GM12878 (cell line): ENCODE measurements around the gene CCL4. TPM values are rescaled to one million over a fixed set of nuclear protein-coding genes. Genes with fewer than 3 reads are reported as not detected.
"Not testable (repeated sequence)": the region's sequence is repeated elsewhere in the genome, so short reads cannot be mapped to it uniquely, and the experiment has no call there.

ENCODE experiments used
- ATAC-seq: fragments of 200-7000 bp; cut with Tn5 transposase; 3 replicates; pipeline ENCODE4 v1.9.1; 2020; ENCODE audit warnings: mild to moderate bottlenecking, moderate library complexity
- BruUV-seq: library from RNA; stranded (reverse); fragments of 400-500 nt; replicated peaks from 2 replicates; lab custom pipeline; 2021; lab: Mats Ljungman, UMichigan
- CTCF ChIA-PET: fragments of 300-600 bp; sonication (Branson Sonifier 250); formaldehyde crosslinking; extraction: SDS; loops from one replicate; lab custom pipeline; 2021; ENCODE audit warnings: inconsistent platforms; lab: Yijun Ruan, JAX
- POLR2A ChIA-PET: fragments of 350-600 bp; formaldehyde crosslinking; extraction: SDS; loops from one replicate; lab custom pipeline; 2021; ENCODE audit warnings: inconsistent platforms; lab: Charles Lee
- RAD21 ChIA-PET: fragments of 300-600 bp; sonication (Branson Sonifier 250); formaldehyde crosslinking; loops from one replicate; lab custom pipeline; 2023; ENCODE audit warnings: antibody characterized with exemption; ENCODE audit not compliant: unreplicated experiment; lab: Charles Lee
- SMC1A ChIA-PET: fragments of 300-600 bp; sonication (Branson Sonifier 250); formaldehyde crosslinking; loops from one replicate; lab custom pipeline; 2023; ENCODE audit not compliant: unreplicated experiment, uncharacterized antibody; lab: Charles Lee
- DNase-seq: peaks from one replicate; pipeline ENCODE4 v3.0.0-alpha.2; 2011; ENCODE audit warnings: low read depth, low spot score
- FAIRE-seq: peaks from 3 replicates; lab custom pipeline; 2011; peaks lifted over from hg19 to GRCh38; lab: Jason Lieb, UNC
- H2AFZ ChIP-seq: 2 replicates; pipeline ENCODE4 v1.6.0; 2011; ENCODE audit warnings: low read depth, low read length, control low read depth; ENCODE audit not compliant: control insufficient read depth
- H3K27ac ChIP-seq: 2 replicates; pipeline ENCODE4 v1.5.1; 2011; ENCODE audit warnings: control low read depth; ENCODE audit not compliant: control insufficient read depth, insufficient read depth
- H3K27me3 ChIP-seq, 2 experiments: replicated peaks in 1 of 2; 2 replicates each; pipeline versions ENCODE4 v1.6.0 to v1.6.1; 2011; ENCODE audit warnings: low read length in 1 of 2; ENCODE audit not compliant: control insufficient read depth in 2 of 2, insufficient read depth in 2 of 2
- H3K36me3 ChIP-seq, 2 experiments: 2 replicates each; pipeline ENCODE4 v1.5.1; 2011; ENCODE audit warnings: low read length in 1 of 2; ENCODE audit not compliant: control insufficient read depth in 2 of 2, insufficient read depth in 2 of 2
- H3K4me1 ChIP-seq: 2 replicates; pipeline ENCODE4 v1.6.1; 2011; ENCODE audit warnings: mild to moderate bottlenecking, low read length, moderate library complexity, mixed read lengths; ENCODE audit not compliant: control insufficient read depth, insufficient read depth
- H3K4me2 ChIP-seq: 2 replicates; pipeline ENCODE4 v1.6.0; 2011; ENCODE audit warnings: control low read depth; ENCODE audit not compliant: control insufficient read depth, insufficient read depth
- H3K4me3 ChIP-seq: fragments of 200-600 bp; sonication (generic); 2 replicates; pipeline ENCODE4 v1.5.1; 2016
- H3K79me2 ChIP-seq: 2 replicates; pipeline ENCODE4 v1.6.0; 2011; ENCODE audit warnings: low read length; ENCODE audit not compliant: control insufficient read depth, insufficient read depth
- H3K9ac ChIP-seq: 2 replicates; pipeline ENCODE4 v1.8.0; 2011; ENCODE audit warnings: low read length, control low read depth, mixed read lengths; ENCODE audit not compliant: control insufficient read depth, insufficient read depth
- H3K9me3 ChIP-seq: replicated peaks from 3 replicates; pipeline ENCODE4 v1.5.1; 2011; ENCODE audit warnings: mild to moderate bottlenecking, low read length; ENCODE audit not compliant: control insufficient read depth, insufficient read depth
- H4K20me1 ChIP-seq: 2 replicates; pipeline ENCODE4 v1.6.0; 2011; ENCODE audit not compliant: control insufficient read depth, insufficient read depth
- SUPT20H ChIP-seq: IDR thresholded peaks from 2 replicates; pipeline ENCODE4 v1.6.1; 2011; ENCODE audit warnings: low read depth, mild to moderate bottlenecking, low read length, moderate library complexity, borderline replicate concordance; ENCODE audit not compliant: control insufficient read depth
- WGBS: methylation state at CpG from one replicate; pipeline ENCODE4 v1.1.6; 2016; ENCODE audit warnings: low lambda C conversion rate; ENCODE audit not compliant: insufficient replicate concordance, insufficient coverage; ENCODE audit errors: missing lambda C conversion rate; 5-methylcytosine and 5-hydroxymethylcytosine counted together
- in situ Hi-C: fragments of 300-500 bp; cut with MboI; formaldehyde crosslinking; loops from 9 replicates; pipeline ENCODE4 v1.14.3; 2018; ENCODE audit warnings: mixed read lengths
- intact Hi-C: fragments of 100-400 bp; cut with micrococcal nuclease; formaldehyde crosslinking; loops from one replicate; pipeline ENCODE4 v1.14.2; 2022; ENCODE audit not compliant: unreplicated experiment
- polyA plus RNA-seq, 11 experiments: library from polyadenylated mRNA; depleted of rRNA in 4 of 11; unstranded in 6 of 11; stranded (reverse) in 5 of 11; fragments of >200 nt; fragmentation: Nextera tagmentation in 4 of 11; fragmentation: Illumina TruSeq in 1 of 11; extraction: Ambion mirVana in 4 of 11; extraction: Trizol in 1 of 11; gene quantifications; 1 replicate in 1 of 11; 2 replicates in 10 of 11; pipeline versions ENCODE4 v1.2.1 to v1.2.3, GENCODE V29; 2011 to 2016; ENCODE audit warnings: inconsistent platforms in 2 of 11, missing spikeins in 2 of 11, low read depth in 1 of 11
- total RNA-seq, 4 experiments: library from RNA; depleted of rRNA in 3 of 4; stranded (reverse); fragments of >200 nt in 3 of 4; fragmentation: Illumina TruSeq in 1 of 4; extraction: Trizol in 1 of 4; gene quantifications; 2 replicates each; pipeline versions ENCODE4 v1.2.1 to v1.2.3, GENCODE V29; 2013 to 2021
- TF ChIP-seq, protein P1 (sequence below): fragments of 450-650 bp; IDR thresholded peaks from 2 replicates; pipeline ENCODE4 v1.6.1; 2017; ENCODE audit warnings: mild to moderate bottlenecking, low read depth, inconsistent platforms; ENCODE audit not compliant: poor library complexity, severe bottlenecking
- TF ChIP-seq, protein P2 (sequence below): fragments of 450-650 bp; formaldehyde crosslinking; IDR thresholded peaks from 2 replicates; pipeline ENCODE4 v1.5.0; 2022; ENCODE audit warnings: mild to moderate bottlenecking, missing genetic modification characterization

Gene CCL4
- total and polyA plus RNA-seq, 10 of the 15 experiments (the other 5 are each of a cell fraction or from before 2014, with no cell fraction given) = 18.7 to 741 (median 79.4) TPM

DNA sequence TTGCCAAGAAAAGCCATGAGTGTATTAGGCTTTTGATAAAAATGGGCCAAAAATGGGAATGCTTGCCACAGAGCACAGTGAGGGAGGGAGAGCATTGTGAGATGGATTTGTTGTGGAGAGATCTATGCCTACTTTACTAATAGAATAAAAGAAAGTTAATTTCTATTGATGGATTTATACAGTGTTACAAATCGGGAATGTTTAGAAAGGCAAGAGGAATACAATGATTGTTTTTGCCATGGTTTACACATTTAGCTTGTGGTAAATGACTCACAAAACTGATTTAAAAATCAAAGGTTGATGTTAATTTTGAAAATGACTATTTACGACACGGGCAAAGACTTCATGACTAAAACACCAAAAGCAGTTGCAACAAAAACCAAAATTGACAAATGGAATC lies 16.6 kb downstream of the CCL4 start (continued):
- TF ChIP-seq, protein P1, sequence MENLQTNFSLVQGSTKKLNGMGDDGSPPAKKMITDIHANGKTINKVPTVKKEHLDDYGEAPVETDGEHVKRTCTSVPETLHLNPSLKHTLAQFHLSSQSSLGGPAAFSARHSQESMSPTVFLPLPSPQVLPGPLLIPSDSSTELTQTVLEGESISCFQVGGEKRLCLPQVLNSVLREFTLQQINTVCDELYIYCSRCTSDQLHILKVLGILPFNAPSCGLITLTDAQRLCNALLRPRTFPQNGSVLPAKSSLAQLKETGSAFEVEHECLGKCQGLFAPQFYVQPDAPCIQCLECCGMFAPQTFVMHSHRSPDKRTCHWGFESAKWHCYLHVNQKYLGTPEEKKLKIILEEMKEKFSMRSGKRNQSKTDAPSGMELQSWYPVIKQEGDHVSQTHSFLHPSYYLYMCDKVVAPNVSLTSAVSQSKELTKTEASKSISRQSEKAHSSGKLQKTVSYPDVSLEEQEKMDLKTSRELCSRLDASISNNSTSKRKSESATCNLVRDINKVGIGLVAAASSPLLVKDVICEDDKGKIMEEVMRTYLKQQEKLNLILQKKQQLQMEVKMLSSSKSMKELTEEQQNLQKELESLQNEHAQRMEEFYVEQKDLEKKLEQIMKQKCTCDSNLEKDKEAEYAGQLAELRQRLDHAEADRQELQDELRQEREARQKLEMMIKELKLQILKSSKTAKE = no peak
- TF ChIP-seq, protein P2, sequence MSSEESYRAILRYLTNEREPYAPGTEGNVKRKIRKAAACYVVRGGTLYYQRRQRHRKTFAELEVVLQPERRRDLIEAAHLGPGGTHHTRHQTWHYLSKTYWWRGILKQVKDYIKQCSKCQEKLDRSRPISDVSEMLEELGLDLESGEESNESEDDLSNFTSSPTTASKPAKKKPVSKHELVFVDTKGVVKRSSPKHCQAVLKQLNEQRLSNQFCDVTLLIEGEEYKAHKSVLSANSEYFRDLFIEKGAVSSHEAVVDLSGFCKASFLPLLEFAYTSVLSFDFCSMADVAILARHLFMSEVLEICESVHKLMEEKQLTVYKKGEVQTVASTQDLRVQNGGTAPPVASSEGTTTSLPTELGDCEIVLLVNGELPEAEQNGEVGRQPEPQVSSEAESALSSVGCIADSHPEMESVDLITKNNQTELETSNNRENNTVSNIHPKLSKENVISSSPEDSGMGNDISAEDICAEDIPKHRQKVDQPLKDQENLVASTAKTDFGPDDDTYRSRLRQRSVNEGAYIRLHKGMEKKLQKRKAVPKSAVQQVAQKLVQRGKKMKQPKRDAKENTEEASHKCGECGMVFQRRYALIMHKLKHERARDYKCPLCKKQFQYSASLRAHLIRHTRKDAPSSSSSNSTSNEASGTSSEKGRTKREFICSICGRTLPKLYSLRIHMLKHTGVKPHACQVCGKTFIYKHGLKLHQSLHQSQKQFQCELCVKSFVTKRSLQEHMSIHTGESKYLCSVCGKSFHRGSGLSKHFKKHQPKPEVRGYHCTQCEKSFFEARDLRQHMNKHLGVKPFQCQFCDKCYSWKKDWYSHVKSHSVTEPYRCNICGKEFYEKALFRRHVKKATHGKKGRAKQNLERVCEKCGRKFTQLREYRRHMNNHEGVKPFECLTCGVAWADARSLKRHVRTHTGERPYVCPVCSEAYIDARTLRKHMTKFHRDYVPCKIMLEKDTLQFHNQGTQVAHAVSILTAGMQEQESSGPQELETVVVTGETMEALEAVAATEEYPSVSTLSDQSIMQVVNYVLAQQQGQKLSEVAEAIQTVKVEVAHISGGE = no peak
- TF ChIP-seq SUPT20H = no peak

DNA sequence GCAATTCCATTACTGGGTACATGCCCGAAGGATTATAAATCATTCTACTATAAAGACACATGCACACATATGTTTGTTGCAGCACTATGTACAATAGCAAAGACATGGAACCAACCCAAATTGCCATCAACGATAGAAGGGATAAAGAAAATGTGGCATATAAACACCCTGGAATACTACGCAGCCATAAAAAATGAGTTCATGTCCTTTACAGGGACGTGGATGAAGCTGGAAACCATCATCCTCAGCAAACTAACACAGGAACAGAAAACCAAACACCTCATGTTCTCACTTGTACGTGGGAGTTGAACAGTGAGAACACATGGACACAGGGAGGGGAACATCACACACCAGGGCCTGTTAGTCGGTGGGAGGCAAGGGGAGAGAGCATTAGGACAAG lies 17.5 kb downstream of the CCL4 start:
- intact Hi-C loops, FAIRE-seq, H3K4me3 ChIP-seq, H3K9ac ChIP-seq, H3K27me3 ChIP-seq, H3K79me2 ChIP-seq, H3K36me3 ChIP-seq, in situ Hi-C loops, BruUV-seq, H3K27ac ChIP-seq, DNase-seq, ATAC-seq, H2AFZ ChIP-seq, H3K4me2 ChIP-seq, H4K20me1 ChIP-seq: not testable (repeated sequence)
- CTCF ChIA-PET = interaction anchor here (4.9 kb wide), 1 partner anchor 26 kb away, joined by 36 read pairs; no protein-coding TSS in a partner anchor
- Histone ChIP-seq H3K4me1 (peaks cover 18% of the 10 kb centered on the region), H3K9me3 (peaks cover 14% of the 10 kb centered on the region)
- 51% methylated on average over 6 of the region's 6 CpGs for WGBS
- RAD21 ChIA-PET = interaction anchor here (1.8 kb wide), 1 partner anchor 11 kb away, joined by 4 read pairs; no protein-coding TSS in a partner anchor
- SMC1A ChIA-PET = interaction anchor here (1.2 to 9.0 kb wide), 4 partner anchors 10 to 145 kb away, joined by 4 to 128 read pairs (median 21); no protein-coding TSS in a partner anchor
- POLR2A ChIA-PET = interaction anchor here (1.6 kb wide), 1 partner anchor 14 kb away, joined by 5 read pairs; no protein-coding TSS in a partner anchor
